HG02885 (cell line): ENCODE data around the gene PTPRG.
A peak's percentile ranks its signal among the peaks of the same experiment; 100 is the strongest.

Source experiments
- ATAC-seq: cut with Tn5 transposase; IDR thresholded peaks from one replicate; pipeline ENCODE4 v1.9.1; 2021; ENCODE audit warnings: mild to moderate bottlenecking; ENCODE audit not compliant: unreplicated experiment, poor library complexity

Gene PTPRG

DNA sequence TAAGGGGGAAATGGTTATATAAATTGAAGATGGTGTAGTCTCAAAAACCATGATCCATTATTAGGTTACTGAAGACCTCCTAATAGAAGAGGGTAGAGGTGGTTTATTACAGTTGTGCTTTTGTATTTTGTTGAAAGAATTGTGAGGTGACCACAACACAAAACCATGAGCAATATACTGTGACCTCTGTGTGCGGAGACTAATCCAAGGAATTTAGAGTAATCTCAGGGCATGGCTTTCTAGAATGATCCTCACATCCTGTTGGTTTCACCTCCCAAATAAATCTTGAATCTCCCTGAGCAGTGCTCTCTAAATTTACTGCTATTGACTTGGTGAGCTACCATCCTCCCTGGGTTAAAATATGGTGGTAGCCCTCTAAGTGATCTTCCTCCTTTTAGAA lies 52.3 kb downstream of the PTPRG start:
- ATAC-seq, result no peak

DNA sequence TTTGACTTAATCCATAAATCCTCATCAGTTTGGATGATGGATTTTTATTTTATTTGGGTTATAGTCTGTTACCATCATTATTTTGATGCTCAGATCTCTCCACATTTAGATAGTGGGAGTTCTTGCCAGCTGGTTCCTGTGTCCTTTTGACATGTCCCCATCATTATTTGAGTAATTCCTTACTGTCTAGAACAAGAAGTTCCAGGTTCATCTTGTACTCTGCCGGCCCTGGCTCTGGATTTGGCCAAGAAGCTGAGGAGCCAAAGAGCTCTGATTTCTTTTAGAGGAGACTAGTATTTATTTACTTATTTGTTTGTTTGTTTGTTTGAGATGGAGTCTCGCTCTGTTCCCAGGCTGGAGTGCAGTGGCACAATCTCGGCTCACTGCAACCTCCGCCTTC lies 54.3 kb downstream of the PTPRG start:
- no peak for ATAC-seq

- no peak for ATAC-seq
Measured at GRCh38 chr3:61616586-61616985, 55.2 kb downstream of the PTPRG start.

- no peak for ATAC-seq
Measured at GRCh38 chr3:61617041-61617440, 55.7 kb downstream of the PTPRG start.

DNA sequence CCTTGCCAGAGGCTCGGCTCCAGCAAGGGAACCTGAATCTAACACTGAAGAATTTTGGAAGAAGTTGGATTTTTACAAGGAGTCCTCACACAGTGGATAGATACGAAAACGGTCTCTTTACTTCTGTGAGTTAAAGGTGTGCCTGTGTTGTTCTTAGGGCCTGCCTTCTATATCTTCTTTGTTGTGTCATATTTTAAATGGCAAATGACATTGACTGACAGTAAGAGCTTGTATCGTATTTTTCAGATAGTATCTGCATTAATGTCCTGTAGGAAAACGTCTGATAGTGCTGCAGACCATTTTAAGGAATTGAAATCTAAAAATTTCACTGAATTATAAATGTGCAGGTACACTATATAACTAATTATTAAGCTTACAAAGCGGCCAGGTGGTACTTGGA lies 56.3 kb downstream of the PTPRG start:
- no peak for ATAC-seq

- ATAC-seq, result no peak
Measured at GRCh38 chr3:61618231-61618630, 56.9 kb downstream of the PTPRG start.

GRCh38 chr3:61618871-61619270 lies 57.5 kb downstream of the PTPRG start:
- no peak for ATAC-seq

- no peak for ATAC-seq
Measured at GRCh38 chr3:61620073-61620472, 58.7 kb downstream of the PTPRG start.

GRCh38 chr3:61624300-61624699 lies 62.9 kb downstream of the PTPRG start:
- ATAC-seq, result no peak

DNA sequence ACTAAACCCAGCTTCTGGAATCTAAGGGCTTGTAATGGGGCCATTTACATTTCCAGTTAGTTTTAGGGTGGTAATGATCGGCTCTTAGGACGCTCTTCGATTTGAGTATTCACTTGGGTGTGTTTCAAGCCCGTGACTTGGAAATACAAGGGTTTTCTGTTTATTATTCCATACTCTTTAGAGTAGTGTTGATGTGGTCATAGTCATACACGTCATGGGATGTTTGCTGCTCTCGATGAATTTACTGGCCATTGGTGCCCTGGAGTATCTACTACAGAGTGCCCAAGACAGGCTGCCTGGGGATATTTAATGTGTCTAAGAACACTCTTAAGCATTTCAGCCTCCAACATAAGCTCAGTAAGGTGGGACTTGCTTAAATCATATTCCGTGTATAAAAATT lies 64.1 kb downstream of the PTPRG start:
- ATAC-seq, result no peak

DNA sequence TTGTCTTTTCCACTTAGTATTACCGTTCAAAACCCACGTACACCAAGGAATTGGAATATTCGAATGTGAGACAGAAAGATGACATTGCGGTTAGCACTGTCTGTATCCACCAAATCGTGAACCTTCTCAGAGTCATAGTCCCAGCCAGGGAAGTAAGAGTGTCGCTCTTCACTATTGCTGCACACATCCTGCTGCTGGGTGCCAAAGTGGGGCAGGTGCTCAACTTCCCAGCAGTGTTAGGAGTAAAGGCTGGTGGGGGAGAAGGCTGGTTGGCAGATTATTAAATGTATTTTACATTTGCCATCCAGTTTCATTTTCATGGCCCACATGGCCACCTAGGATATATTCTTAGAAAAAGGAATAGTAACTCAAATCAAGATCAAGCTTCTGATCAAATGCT lies 65.1 kb downstream of the PTPRG start:
- ATAC-seq, result no peak

- ATAC-seq, result no peak
Measured at GRCh38 chr3:61627768-61628185, 66.4 kb downstream of the PTPRG start.

DNA sequence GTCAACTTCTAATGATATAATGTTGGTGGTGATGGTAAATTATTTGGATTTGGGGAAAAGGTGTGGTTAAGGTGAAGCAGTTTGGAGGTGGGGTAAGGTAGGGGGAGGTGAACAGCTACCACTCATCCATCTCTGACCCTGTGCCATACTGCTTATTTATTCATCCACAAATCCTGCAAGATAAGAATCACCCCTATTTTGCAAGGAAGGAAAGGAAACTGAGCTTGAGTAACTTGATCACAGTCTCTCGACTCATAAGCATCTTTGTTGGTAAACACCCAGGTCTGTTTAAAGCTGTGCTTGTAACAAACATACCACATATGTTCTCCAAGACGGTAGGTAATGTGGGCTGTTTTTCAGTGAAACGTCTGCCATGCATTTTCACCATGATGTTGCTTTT lies 67.3 kb downstream of the PTPRG start:
- ATAC-seq, result no peak

DNA sequence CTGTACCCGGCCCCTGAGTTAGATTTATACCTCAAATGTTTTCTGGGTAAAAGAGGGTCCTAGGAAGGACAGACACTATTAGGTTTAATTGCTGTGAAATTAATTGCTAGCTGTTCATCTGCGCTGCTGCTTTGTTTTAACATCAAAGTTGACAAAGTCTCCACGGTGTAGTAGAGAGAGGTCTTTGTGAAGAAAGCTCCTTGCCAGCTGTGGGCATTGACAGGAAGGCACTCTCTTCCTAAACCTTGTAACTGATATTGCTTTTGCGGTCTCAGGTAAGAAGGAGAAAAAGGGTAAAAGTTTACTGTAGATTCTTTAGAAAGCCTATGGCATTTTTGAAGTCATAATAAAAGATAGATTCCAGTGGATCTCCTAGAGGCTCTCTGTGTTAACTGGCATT lies 68.1 kb downstream of the PTPRG start:
- no peak for ATAC-seq

GRCh38 chr3:61631108-61631769 lies 69.9 kb downstream of the PTPRG start:
- ATAC-seq, result peak; percentile 84

DNA sequence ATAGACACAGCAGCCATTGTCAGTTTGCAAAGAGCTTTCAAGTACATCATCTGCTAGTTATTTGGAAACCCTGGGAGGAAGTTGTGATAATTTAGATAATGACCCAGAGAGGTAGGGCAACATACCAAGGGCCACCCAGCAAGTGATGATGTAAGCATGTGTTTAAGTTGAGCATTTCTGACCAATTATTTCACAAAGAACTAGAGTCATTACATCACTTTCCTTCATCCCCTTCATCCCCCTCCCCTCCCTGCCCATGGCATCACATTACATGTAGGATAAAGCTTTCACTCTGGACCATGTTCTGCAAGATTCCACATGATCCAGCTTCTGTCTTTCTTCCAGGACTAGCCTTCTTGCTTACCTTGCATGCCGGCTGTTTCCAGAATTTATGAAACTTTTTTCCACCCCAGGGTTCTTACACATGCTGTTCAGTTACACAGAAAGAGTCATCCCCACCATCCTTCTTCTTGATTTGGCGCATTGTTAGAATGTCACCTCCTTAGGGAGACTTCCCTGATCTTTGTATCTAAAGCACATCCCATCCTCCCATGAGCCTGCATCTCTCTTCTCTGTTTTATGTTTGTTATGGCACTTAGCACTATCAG lies 71.3 kb downstream of the PTPRG start:
- no peak for ATAC-seq

GRCh38 chr3:61634678-61635077 lies 73.3 kb downstream of the PTPRG start:
- no peak for ATAC-seq

- ATAC-seq, result peak; percentile 98
Measured at GRCh38 chr3:61637088-61638051, 76.0 kb downstream of the PTPRG start.

GRCh38 chr3:61638741-61639140 lies 77.4 kb downstream of the PTPRG start:
- ATAC-seq, result no peak

DNA sequence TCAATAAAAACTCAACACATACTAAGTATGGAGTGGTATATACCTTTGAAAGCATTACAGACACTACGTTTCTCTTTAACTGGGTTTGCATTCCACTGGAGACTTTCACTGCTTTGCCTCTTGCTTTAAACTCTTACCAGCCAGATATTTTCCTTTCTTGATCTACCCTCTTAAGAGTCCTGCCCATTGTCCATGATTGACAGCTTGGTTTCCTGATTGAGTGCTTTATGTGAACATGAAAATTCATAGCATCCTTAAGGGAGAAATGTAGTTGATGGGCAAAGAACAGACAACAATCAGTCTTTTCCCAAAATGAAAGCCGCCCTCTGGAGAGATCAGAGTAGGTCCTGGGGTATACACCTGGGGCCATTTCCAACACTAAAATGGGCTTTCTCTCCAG lies 78.6 kb downstream of the PTPRG start:
- no peak for ATAC-seq

- no peak for ATAC-seq
Measured at GRCh38 chr3:61645148-61645547, 83.8 kb downstream of the PTPRG start.
